ENCODE data around the gene PLA2G4F.
"Not testable (repeated sequence)": the region's sequence is repeated elsewhere in the genome, so short reads cannot be mapped to it uniquely, and the experiment has no call there.

Gene PLA2G4F

GRCh38 chr15:42104095-42104891, 52.1 kb downstream of the PLA2G4F start:
- H3K4me3 ChIP-seq (ENCODE audit: insufficient read depth, low read depth, low read length) = no peak overlapping the region
- H3K9me3 ChIP-seq (ENCODE audit: control insufficient read depth, low read length) = no peaks in the 10 kb centered on the region
- no peaks in the 10 kb centered on the region for H3K27me3 ChIP-seq (ENCODE audit: control insufficient read depth, insufficient read depth, low read length, poor library complexity, severe bottlenecking)
- WGBS, 2 experiments = 92 to 96% methylated on average over 11 of the region's 11 CpGs
- H3K4me1 ChIP-seq (ENCODE audit: control insufficient read depth, insufficient read depth, low read length) = peaks cover 8% of the 10 kb centered on the region
- H3K36me3 ChIP-seq (ENCODE audit: control insufficient read depth, insufficient read depth, low read length) = no peaks in the 10 kb centered on the region
- no peak overlapping the region for H3K27ac ChIP-seq (ENCODE audit: insufficient read depth, low read depth, low read length, poor library complexity, severe bottlenecking)

GRCh38 chr15:42102646-42103235, 53.7 kb downstream of the PLA2G4F start:
- no peaks in the 10 kb centered on the region for H3K27me3 ChIP-seq (ENCODE audit: control insufficient read depth, insufficient read depth, low read length, poor library complexity, severe bottlenecking)
- no peaks in the 10 kb centered on the region for H3K36me3 ChIP-seq (ENCODE audit: control insufficient read depth, insufficient read depth, low read length)
- H3K4me3 ChIP-seq (ENCODE audit: insufficient read depth, low read depth, low read length) = no peak overlapping the region
- peaks cover 8% of the 10 kb centered on the region for H3K4me1 ChIP-seq (ENCODE audit: control insufficient read depth, insufficient read depth, low read length)
- H3K9me3 ChIP-seq (ENCODE audit: control insufficient read depth, low read length) = no peaks in the 10 kb centered on the region
- WGBS, 2 experiments = 92 to 93% methylated on average over 6 of the region's 6 CpGs
- no peak overlapping the region for H3K27ac ChIP-seq (ENCODE audit: insufficient read depth, low read depth, low read length, poor library complexity, severe bottlenecking)

- Histone ChIP-seq H3K27ac (ENCODE audit: insufficient read depth, low read depth, low read length, poor library complexity, severe bottlenecking) (no peak overlapping the region), H3K4me1 (ENCODE audit: control insufficient read depth, insufficient read depth, low read length) (peaks cover 8% of the 10 kb centered on the region), H3K27me3 (ENCODE audit: control insufficient read depth, insufficient read depth, low read length, poor library complexity, severe bottlenecking) (no peaks in the 10 kb centered on the region), H3K36me3 (ENCODE audit: control insufficient read depth, insufficient read depth, low read length) (no peaks in the 10 kb centered on the region), H3K4me3 (ENCODE audit: insufficient read depth, low read depth, low read length) (no peak overlapping the region), H3K9me3 (ENCODE audit: control insufficient read depth, low read length) (no peaks in the 10 kb centered on the region)
- 78 to 100% methylated on average over 1 of the region's 1 CpG for WGBS, 2 experiments
These were observed 54.6 kb downstream of the PLA2G4F start for GRCh38 chr15:42101861-42102260.

GRCh38 chr15:42100021-42100800, 56.2 kb downstream of the PLA2G4F start:
- no peaks in the 10 kb centered on the region for H3K36me3 ChIP-seq (ENCODE audit: control insufficient read depth, insufficient read depth, low read length)
- H3K27ac ChIP-seq (ENCODE audit: insufficient read depth, low read depth, low read length, poor library complexity, severe bottlenecking) = no peak overlapping the region
- no peaks in the 10 kb centered on the region for H3K9me3 ChIP-seq (ENCODE audit: control insufficient read depth, low read length)
- 88% methylated on average over 8 of the region's 8 CpGs for WGBS, 2 experiments
- H3K4me1 ChIP-seq (ENCODE audit: control insufficient read depth, insufficient read depth, low read length) = peaks cover 8% of the 10 kb centered on the region
- H3K4me3 ChIP-seq (ENCODE audit: insufficient read depth, low read depth, low read length) = no peak overlapping the region
- H3K27me3 ChIP-seq (ENCODE audit: control insufficient read depth, insufficient read depth, low read length, poor library complexity, severe bottlenecking) = no peaks in the 10 kb centered on the region

- Histone ChIP-seq H3K27ac (ENCODE audit: insufficient read depth, low read depth, low read length, poor library complexity, severe bottlenecking) (no peak overlapping the region), H3K9me3 (ENCODE audit: control insufficient read depth, low read length) (no peaks in the 10 kb centered on the region), H3K36me3 (ENCODE audit: control insufficient read depth, insufficient read depth, low read length) (no peaks in the 10 kb centered on the region), H3K4me3 (ENCODE audit: insufficient read depth, low read depth, low read length) (no peak overlapping the region), H3K4me1 (ENCODE audit: control insufficient read depth, insufficient read depth, low read length) (peaks cover 17% of the 10 kb centered on the region), H3K27me3 (ENCODE audit: control insufficient read depth, insufficient read depth, low read length, poor library complexity, severe bottlenecking) (no peaks in the 10 kb centered on the region)
- WGBS, 2 experiments = 91 to 96% methylated on average over 5 of the region's 5 CpGs
These were observed 59.4 kb downstream of the PLA2G4F start for GRCh38 chr15:42097018-42097417.

GRCh38 chr15:42094512-42094963, 61.9 kb downstream of the PLA2G4F start, which contains the start of gene PLA2G4D:
Gene PLA2G4D, minus strand, starts transcription at chr15:42094562. Its CDS starts 103 bp downstream, at chr15:42094459.
- Histone ChIP-seq H3K4me3 (ENCODE audit: insufficient read depth, low read depth, low read length) (no peak within 1 kb of the TSS), H3K27me3 (ENCODE audit: control insufficient read depth, insufficient read depth, low read length, poor library complexity, severe bottlenecking) (no peaks in the 10 kb centered on the region), H3K4me1 (ENCODE audit: control insufficient read depth, insufficient read depth, low read length) (peaks cover 10% of the 10 kb centered on the region), H3K9me3 (ENCODE audit: control insufficient read depth, low read length) (no peaks in the 10 kb centered on the region), H3K36me3 (ENCODE audit: control insufficient read depth, insufficient read depth, low read length) (no peaks in the 10 kb centered on the region), H3K27ac (ENCODE audit: insufficient read depth, low read depth, low read length, poor library complexity, severe bottlenecking) (no peak within 1 kb of the TSS)
- 89 to 91% methylated on average over 6 of the region's 6 CpGs for WGBS, 2 experiments

- Histone ChIP-seq H3K27me3 (ENCODE audit: control insufficient read depth, insufficient read depth, low read length, poor library complexity, severe bottlenecking) (no peaks in the 10 kb centered on the region), H3K27ac (ENCODE audit: insufficient read depth, low read depth, low read length, poor library complexity, severe bottlenecking) (no peak overlapping the region), H3K36me3 (ENCODE audit: control insufficient read depth, insufficient read depth, low read length) (no peaks in the 10 kb centered on the region), H3K4me3 (ENCODE audit: insufficient read depth, low read depth, low read length) (no peak overlapping the region), H3K9me3 (ENCODE audit: control insufficient read depth, low read length) (no peaks in the 10 kb centered on the region), H3K4me1 (ENCODE audit: control insufficient read depth, insufficient read depth, low read length) (peaks cover 10% of the 10 kb centered on the region)
- WGBS, 2 experiments = 95 to 97% methylated on average over 6 to 7 of the region's 7 CpGs
These were observed 62.5 kb downstream of the PLA2G4F start for GRCh38 chr15:42093966-42094365.

- H3K9me3 ChIP-seq (ENCODE audit: control insufficient read depth, low read length) = no peaks in the 10 kb centered on the region
- WGBS, 2 experiments = 81 to 86% methylated on average over 21 of the region's 21 CpGs
- H3K4me1 ChIP-seq (ENCODE audit: control insufficient read depth, insufficient read depth, low read length) = peaks cover 10% of the 10 kb centered on the region
- H3K36me3 ChIP-seq (ENCODE audit: control insufficient read depth, insufficient read depth, low read length) = no peaks in the 10 kb centered on the region
- H3K27me3 ChIP-seq (ENCODE audit: control insufficient read depth, insufficient read depth, low read length, poor library complexity, severe bottlenecking) = no peaks in the 10 kb centered on the region
- no peak overlapping the region for H3K4me3 ChIP-seq (ENCODE audit: insufficient read depth, low read depth, low read length)
- no peak overlapping the region for H3K27ac ChIP-seq (ENCODE audit: insufficient read depth, low read depth, low read length, poor library complexity, severe bottlenecking)
These were observed 63.8 kb downstream of the PLA2G4F start for GRCh38 chr15:42092398-42093318.

GRCh38 chr15:42091753-42092397, 64.6 kb downstream of the PLA2G4F start:
- not testable (repeated sequence) for H3K27ac ChIP-seq (ENCODE audit: insufficient read depth, low read depth, low read length, poor library complexity, severe bottlenecking); H3K4me3 ChIP-seq (ENCODE audit: insufficient read depth, low read depth, low read length); H3K36me3 ChIP-seq (ENCODE audit: control insufficient read depth, insufficient read depth, low read length); H3K9me3 ChIP-seq (ENCODE audit: control insufficient read depth, low read length); H3K27me3 ChIP-seq (ENCODE audit: control insufficient read depth, insufficient read depth, low read length, poor library complexity, severe bottlenecking)
- peaks cover 10% of the 10 kb centered on the region for H3K4me1 ChIP-seq (ENCODE audit: control insufficient read depth, insufficient read depth, low read length)
- WGBS, 2 experiments = 27 to 45% methylated on average over 13 to 14 of the region's 14 CpGs
